Measurements from ENCODE around the gene FOXD3.

The FOXD3 gene

DNA sequence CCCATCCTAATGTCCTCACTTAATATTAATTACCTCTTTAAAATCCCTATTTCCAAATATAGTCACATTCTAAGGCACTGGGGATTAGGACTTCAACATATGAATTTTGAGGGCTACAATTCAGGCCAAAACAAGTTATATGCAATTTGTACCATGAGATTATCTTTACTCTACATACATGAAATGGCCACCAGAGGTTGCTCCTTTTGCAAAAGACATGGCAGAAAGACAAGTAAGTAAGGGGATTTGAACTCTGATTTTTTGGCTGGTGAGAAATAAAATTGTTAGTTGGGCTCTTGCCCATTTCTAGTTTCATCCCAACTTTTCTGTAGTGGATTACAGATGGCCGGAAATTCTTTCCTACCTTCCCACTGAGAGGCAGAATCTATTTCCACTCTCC, 40.2 kb downstream of the FOXD3 start:
- DNase-seq: no peak

DNA sequence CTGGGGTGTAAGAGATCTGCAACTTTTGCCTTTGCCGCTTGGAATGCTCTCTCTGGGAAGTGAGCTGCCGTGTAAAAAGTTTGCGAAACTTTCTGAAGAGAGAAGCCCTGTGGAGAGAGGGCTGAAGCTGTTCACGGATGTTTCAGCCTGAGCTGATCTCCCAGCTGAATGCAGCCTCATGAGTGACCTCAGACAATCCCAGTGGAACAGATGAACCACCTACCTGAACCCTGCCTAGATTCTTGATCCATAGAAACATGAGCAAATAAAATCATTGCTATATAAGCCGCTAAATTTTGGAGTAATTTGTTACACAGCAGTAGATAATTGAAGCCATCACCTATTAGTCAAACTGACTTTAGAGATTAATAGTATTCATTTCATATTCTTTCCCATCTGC, 40.6 kb downstream of the FOXD3 start:
- no peak for DNase-seq

DNA sequence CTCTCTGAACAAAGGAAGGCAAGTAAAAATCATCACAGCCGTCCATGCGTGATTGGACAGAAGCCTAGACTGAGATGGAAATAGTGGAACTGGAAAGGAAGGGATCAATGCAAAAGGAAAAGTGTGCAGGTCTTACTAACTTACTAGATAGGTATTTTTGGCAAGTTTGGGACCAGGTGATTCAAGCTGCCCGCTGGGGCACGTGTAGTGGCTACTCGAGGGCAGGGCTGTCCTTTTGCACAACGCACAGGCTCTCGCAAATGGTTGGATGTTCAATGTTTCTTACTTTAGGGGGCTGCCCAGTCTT, 44.5 kb downstream of the FOXD3 start:
- no peak for DNase-seq

DNA sequence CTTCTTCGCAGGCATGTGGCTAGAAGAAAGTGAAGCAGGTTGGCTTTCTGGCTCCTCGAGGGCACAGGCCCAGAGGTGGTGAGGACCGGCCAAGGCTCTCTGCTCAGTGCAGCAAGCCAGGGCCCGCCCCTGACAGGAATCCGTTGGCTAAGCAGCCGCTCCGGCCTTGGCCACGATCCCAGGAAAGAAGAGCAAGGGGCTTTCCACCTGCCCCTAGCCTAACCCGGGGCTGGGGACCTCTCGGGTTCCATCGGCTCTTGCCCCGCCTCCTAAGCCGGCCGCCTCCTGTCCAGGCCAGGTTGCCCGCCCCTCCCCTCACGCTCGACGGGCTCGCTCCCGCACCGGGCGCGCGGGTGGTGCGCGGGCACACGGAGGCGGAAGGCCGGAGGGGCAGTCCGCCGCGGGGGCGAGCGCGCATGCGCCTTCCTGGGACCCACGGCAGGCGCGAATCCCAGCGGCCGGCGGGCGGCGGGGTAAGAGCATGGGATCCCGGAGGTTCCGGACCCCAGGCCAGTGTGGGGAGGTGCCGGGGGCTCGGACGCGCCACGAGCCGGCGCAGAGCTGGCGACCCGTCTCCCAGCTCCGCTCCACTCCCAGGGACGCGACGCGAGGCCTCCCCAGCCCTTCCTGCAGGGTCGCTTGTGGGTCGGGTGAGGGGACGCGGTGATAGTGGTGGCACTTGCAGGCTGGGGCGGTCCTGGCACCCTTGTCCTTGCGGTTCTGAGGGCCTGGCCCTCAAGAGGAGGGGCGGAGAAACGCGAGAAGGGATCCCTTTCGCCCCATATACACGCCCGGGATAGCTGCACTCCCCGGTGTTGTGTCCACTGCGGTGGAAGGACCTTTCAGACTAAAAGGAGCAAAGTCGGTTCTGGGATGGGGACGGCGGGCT, 45.1 kb downstream of the FOXD3 start, which contains the start of gene ALG6:
Gene ALG6 (plus strand): TSS at position 413 of the 889 bp plus-strand sequence. CDS start 3,351 bp downstream, outside the sequence.
- peak; percentile 93 for DNase-seq

DNA sequence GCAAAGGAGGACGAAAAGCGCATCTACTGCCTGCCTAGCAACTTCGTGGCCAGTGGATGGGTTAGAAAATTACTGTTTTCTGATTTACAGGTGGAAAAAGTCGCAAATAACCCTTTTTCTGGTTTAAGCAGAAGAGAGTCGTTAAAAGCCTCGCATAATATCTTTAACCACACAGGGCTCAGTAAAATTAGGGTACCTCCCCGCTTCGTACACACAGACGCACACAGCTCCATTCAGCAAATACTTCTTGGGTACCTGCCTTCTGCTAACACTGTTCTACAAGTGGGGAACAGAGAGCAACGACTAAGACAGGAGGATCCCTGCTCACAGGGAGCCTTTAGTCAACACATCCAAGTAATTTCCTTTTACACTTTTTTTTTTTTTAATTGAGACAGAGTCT, 45.8 kb downstream of the FOXD3 start:
- no peak for DNase-seq
